HepG2 (cell line): ENCODE data around the gene CHMP4B. TPM values are rescaled to one million over a fixed set of nuclear protein-coding genes. Genes with fewer than 3 reads are reported as not detected.

Source experiments
- CSRNP1 ChIP-seq: sonication (generic); formaldehyde crosslinking; IDR thresholded peaks from 2 replicates; pipeline ENCODE4 v1.8.1; 2023; ENCODE audit warnings: mild to moderate bottlenecking, missing genetic modification reagents
- ISL2 ChIP-seq: sonication (generic); formaldehyde crosslinking; IDR thresholded peaks from 2 replicates; pipeline ENCODE4 v1.5.0; 2020; ENCODE audit warnings: missing genetic modification reagents
- JUN ChIP-seq: sonication (generic); formaldehyde crosslinking; IDR thresholded peaks from 2 replicates; pipeline ENCODE4 v1.4.0; 2020; ENCODE audit warnings: mild to moderate bottlenecking, missing genetic modification reagents
- KDM2A ChIP-seq: sonication (generic); formaldehyde crosslinking; IDR thresholded peaks from 2 replicates; pipeline ENCODE4 v1.4.0; 2020; ENCODE audit warnings: low read depth, missing genetic modification reagents, borderline replicate concordance
- POGK ChIP-seq: sonication (generic); formaldehyde crosslinking; conservative IDR thresholded peaks from 2 replicates; pipeline ENCODE4 v1.8.0; 2022; ENCODE audit warnings: mild to moderate bottlenecking, moderate library complexity, missing genetic modification reagents
- POLR2G ChIP-seq: fragments of 200-400 bp; formaldehyde crosslinking; IDR thresholded peaks from 2 replicates; pipeline ENCODE4 v1.6.1; 2018; ENCODE audit warnings: mild to moderate bottlenecking, low read depth, low read length, moderate library complexity
- TBP ChIP-seq: sonication (generic); formaldehyde crosslinking; IDR thresholded peaks from 2 replicates; pipeline ENCODE4 v1.5.0; 2020; ENCODE audit warnings: missing genetic modification reagents
- USF2 ChIP-seq, 2 experiments: sonication (generic) in 1 of 2; formaldehyde crosslinking in 1 of 2; IDR thresholded peaks; 2 replicates each; pipeline versions ENCODE4 v1.5.1 to v1.6.1; 2011 to 2020; ENCODE audit warnings: borderline replicate concordance in 1 of 2, low read depth in 1 of 2, low read length in 1 of 2, mild to moderate bottlenecking in 1 of 2, missing genetic modification reagents in 1 of 2, moderate library complexity in 1 of 2
- ZKSCAN1 ChIP-seq: fragments of 150-350 bp; IDR thresholded peaks from 2 replicates; pipeline ENCODE4 v1.6.1; 2014; ENCODE audit warnings: low read length
- ZNF567 ChIP-seq: sonication (generic); formaldehyde crosslinking; IDR thresholded peaks from 2 replicates; pipeline ENCODE4 v1.8.1; 2023; ENCODE audit warnings: mild to moderate bottlenecking, missing genetic modification reagents, borderline replicate concordance
- ZNF597 ChIP-seq: sonication (generic); formaldehyde crosslinking; IDR thresholded peaks from 2 replicates; pipeline ENCODE4 v1.5.0; 2020; ENCODE audit warnings: missing genetic modification reagents
- ZNF710 ChIP-seq: sonication (generic); formaldehyde crosslinking; IDR thresholded peaks from 2 replicates; pipeline ENCODE4 v1.5.0; 2020; ENCODE audit warnings: mild to moderate bottlenecking, missing genetic modification reagents, borderline replicate concordance
- ZNF781 ChIP-seq: sonication (generic); formaldehyde crosslinking; IDR thresholded peaks from 2 replicates; pipeline ENCODE4 v1.5.1; 2020; ENCODE audit warnings: borderline replicate concordance, mild to moderate bottlenecking, missing genetic modification reagents; ENCODE audit errors: not compliant biosample characterization
- ZNF784 ChIP-seq: sonication (generic); formaldehyde crosslinking; IDR thresholded peaks from 2 replicates; pipeline ENCODE4 v1.5.1; 2020; ENCODE audit warnings: missing genetic modification reagents, mild to moderate bottlenecking, borderline replicate concordance
- ZSCAN25 ChIP-seq: sonication (generic); formaldehyde crosslinking; IDR thresholded peaks from 2 replicates; pipeline ENCODE4 v1.8.0; 2022; ENCODE audit warnings: mild to moderate bottlenecking, missing genetic modification reagents
- ZUFSP ChIP-seq: sonication (generic); formaldehyde crosslinking; IDR thresholded peaks from 2 replicates; pipeline ENCODE4 v1.9.0; 2021; ENCODE audit warnings: missing genetic modification reagents, mild to moderate bottlenecking, borderline replicate concordance
- polyA plus RNA-seq, 8 experiments: library from polyadenylated mRNA; depleted of rRNA in 3 of 8; stranded (reverse) in 7 of 8; unstranded in 1 of 8; fragments of >200 nt; fragmentation: Illumina TruSeq in 4 of 8; extraction: Trizol in 4 of 8; gene quantifications; 2 replicates each; pipeline versions ENCODE4 v1.2.1 to v1.2.3, GENCODE V29; 2011 to 2016; ENCODE audit warnings: low read depth in 4 of 8, missing spikeins in 1 of 8, mixed read lengths in 1 of 8; ENCODE audit not compliant: insufficient read depth in 1 of 8
- total RNA-seq, 5 experiments: library from RNA; depleted of rRNA; stranded (reverse); fragments of >200 nt; fragmentation: Illumina TruSeq; extraction: Trizol; gene quantifications; 2 replicates each; pipeline ENCODE4 v1.2.3, GENCODE V29; 2016; ENCODE audit warnings: low read depth in 1 of 5

Gene CHMP4B
- total and polyA plus RNA-seq, 2 of the 13 experiments (the other 11 are each of a cell fraction or from before 2014, with no cell fraction given): 40.1 to 45.6 TPM

GRCh38 chr20:33791959-33792597, 19.1 kb upstream of the CHMP4B start (continued):
- TF ChIP-seq USF2 (IDR thresholded peaks at IDR 0.05; ENCODE audit: low read depth, low read length) (no peak), USF2 (CRISPR knock-in tag; IDR thresholded peaks at IDR 0.05; ENCODE audit: borderline replicate concordance) (no peak), ZNF781 (no peak), ZKSCAN1 (no peak), ZSCAN25 (CRISPR knock-in tag) (no peak), ZNF567 (CRISPR knock-in tag) (no peak), POGK (CRISPR knock-in tag) (no peak), POLR2G (no peak), ZNF710 (CRISPR knock-in tag) (no peak), ZNF784 (CRISPR knock-in tag) (no peak), KDM2A (CRISPR knock-in tag) (peak; percentile 68; the same call in 1 of the 2 replicates), ZUFSP (CRISPR knock-in tag) (no peak), ISL2 (CRISPR knock-in tag) (no peak), JUN (no peak; the same call in 1 of the 2 replicates), TBP (no peak), CSRNP1 (CRISPR knock-in tag) (no peak), ZNF597 (CRISPR knock-in tag) (no peak)
